ENCODE measurements around the gene CACNA1F.

Gene CACNA1F

DNA sequence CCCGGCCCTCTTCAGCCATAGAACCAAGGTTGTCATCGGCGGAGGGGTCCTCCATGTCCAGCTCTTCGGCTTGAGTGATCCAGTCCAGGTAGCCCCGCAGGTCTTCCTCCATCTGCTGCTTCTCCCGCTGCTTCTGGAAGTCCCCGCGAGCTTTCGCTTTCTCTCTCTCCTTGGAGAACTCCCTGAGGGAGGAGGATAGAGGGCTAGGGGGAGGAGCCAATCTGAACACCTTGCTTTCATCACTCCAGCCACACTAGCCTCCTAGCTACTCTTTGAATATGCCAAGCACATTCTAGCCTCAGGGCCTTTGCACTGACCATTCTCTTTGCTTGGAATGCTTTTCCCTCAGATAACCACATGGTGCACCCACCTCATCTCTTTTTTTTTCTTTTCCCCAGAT, 6.2 kb downstream of the CACNA1F start:
- no peaks in the 10 kb centered on the region for H3K9me3 ChIP-seq (ENCODE audit: insufficient read depth, low read length)
- no peak for TF ChIP-seq EZH2phosphoT487 (conservative IDR thresholded peaks at IDR 0.05; ENCODE audit: low read length)
- TF ChIP-seq, protein P1, sequence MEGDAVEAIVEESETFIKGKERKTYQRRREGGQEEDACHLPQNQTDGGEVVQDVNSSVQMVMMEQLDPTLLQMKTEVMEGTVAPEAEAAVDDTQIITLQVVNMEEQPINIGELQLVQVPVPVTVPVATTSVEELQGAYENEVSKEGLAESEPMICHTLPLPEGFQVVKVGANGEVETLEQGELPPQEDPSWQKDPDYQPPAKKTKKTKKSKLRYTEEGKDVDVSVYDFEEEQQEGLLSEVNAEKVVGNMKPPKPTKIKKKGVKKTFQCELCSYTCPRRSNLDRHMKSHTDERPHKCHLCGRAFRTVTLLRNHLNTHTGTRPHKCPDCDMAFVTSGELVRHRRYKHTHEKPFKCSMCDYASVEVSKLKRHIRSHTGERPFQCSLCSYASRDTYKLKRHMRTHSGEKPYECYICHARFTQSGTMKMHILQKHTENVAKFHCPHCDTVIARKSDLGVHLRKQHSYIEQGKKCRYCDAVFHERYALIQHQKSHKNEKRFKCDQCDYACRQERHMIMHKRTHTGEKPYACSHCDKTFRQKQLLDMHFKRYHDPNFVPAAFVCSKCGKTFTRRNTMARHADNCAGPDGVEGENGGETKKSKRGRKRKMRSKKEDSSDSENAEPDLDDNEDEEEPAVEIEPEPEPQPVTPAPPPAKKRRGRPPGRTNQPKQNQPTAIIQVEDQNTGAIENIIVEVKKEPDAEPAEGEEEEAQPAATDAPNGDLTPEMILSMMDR (IDR thresholded peaks at IDR 0.05; ENCODE audit: insufficient read depth, low read length, poor library complexity, severe bottlenecking) = no peak
- H3F3A ChIP-seq (ENCODE audit: insufficient read depth) = no peaks in the 10 kb centered on the region
- no peak overlapping the region for H3K9ac ChIP-seq (ENCODE audit: low read length)
- H2AFZ ChIP-seq (ENCODE audit: low read depth, low read length, severe bottlenecking) = no peak overlapping the region
- H3K4me2 ChIP-seq (ENCODE audit: low read depth, low read length, poor library complexity, severe bottlenecking) = no peak overlapping the region
- no peaks in the 10 kb centered on the region for H3K79me2 ChIP-seq (ENCODE audit: insufficient read depth, low read length)
- no peaks in the 10 kb centered on the region for H3K9me2 ChIP-seq (replicated peaks; ENCODE audit: insufficient read depth, low read length)
- no peaks in the 10 kb centered on the region for H3K36me3 ChIP-seq (ENCODE audit: low read length)
- no peaks in the 10 kb centered on the region for H4K20me1 ChIP-seq (ENCODE audit: low read depth, low read length)
- no peak overlapping the region for H3K27ac ChIP-seq (ENCODE audit: low read depth, low read length)
- H3K4me3 ChIP-seq (ENCODE audit: insufficient read depth, low read length, poor library complexity, severe bottlenecking) = no peak overlapping the region
- no peaks in the 10 kb centered on the region for H3K27me3 ChIP-seq (ENCODE audit: low read length)

GRCh38 chrX:49225858-49226257, 7.3 kb downstream of the CACNA1F start:
- H3K27me3 ChIP-seq (ENCODE audit: low read length) = no peaks in the 10 kb centered on the region

DNA sequence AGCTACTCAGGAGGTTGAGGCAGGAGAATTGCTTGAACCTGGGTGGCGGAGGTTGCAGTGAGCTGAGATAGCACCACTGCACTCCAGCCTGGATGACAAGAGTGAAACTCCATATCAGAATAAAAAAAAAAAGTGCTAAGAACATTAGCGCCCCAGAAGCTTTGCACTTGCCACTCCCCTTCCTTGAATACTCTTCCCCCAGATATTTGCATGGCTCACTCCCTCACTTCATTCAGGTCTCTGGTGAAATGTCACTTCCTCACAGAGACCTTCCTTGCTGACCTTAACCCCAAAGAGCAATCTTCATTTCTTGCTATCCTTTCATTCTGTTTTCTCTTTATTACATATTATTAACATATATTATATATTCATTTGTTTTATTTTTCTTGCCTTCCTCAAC, 11.3 kb downstream of the CACNA1F start:
- Histone ChIP-seq H3K9me2 (replicated peaks; ENCODE audit: insufficient read depth, low read length) (no peaks in the 10 kb centered on the region), H3F3A (ENCODE audit: insufficient read depth) (no peaks in the 10 kb centered on the region), H3K36me3 (ENCODE audit: low read length) (no peaks in the 10 kb centered on the region), H4K20me1 (ENCODE audit: low read depth, low read length) (no peaks in the 10 kb centered on the region), H3K4me3 (ENCODE audit: insufficient read depth, low read length, poor library complexity, severe bottlenecking) (no peak overlapping the region), H3K27me3 (ENCODE audit: low read length) (no peaks in the 10 kb centered on the region), H3K9ac (ENCODE audit: low read length) (no peak overlapping the region), H3K27ac (ENCODE audit: low read depth, low read length) (no peak overlapping the region), H3K79me2 (ENCODE audit: insufficient read depth, low read length) (no peaks in the 10 kb centered on the region), H3K9me3 (ENCODE audit: insufficient read depth, low read length) (no peaks in the 10 kb centered on the region), H2AFZ (ENCODE audit: low read depth, low read length, severe bottlenecking) (no peak overlapping the region), H3K4me2 (ENCODE audit: low read depth, low read length, poor library complexity, severe bottlenecking) (no peak overlapping the region)
- TF ChIP-seq, protein P1 (IDR thresholded peaks at IDR 0.05; ENCODE audit: insufficient read depth, low read length, poor library complexity, severe bottlenecking) = no peak
- TF ChIP-seq EZH2phosphoT487 (conservative IDR thresholded peaks at IDR 0.05; ENCODE audit: low read length) = no peak

More at GRCh38 chrX:49225858-49226257, 7.3 kb downstream of the CACNA1F start:
- TF ChIP-seq EZH2phosphoT487 (conservative IDR thresholded peaks at IDR 0.05; ENCODE audit: low read length) = no peak
- TF ChIP-seq, protein P1 (IDR thresholded peaks at IDR 0.05; ENCODE audit: insufficient read depth, low read length, poor library complexity, severe bottlenecking) = no peak
- H3K79me2 ChIP-seq (ENCODE audit: insufficient read depth, low read length) = no peaks in the 10 kb centered on the region
- H3K27ac ChIP-seq (ENCODE audit: low read depth, low read length) = no peak overlapping the region
- H3K4me3 ChIP-seq (ENCODE audit: insufficient read depth, low read length, poor library complexity, severe bottlenecking) = no peak overlapping the region
- no peak overlapping the region for H3K4me2 ChIP-seq (ENCODE audit: low read depth, low read length, poor library complexity, severe bottlenecking)
- H3K9me2 ChIP-seq (replicated peaks; ENCODE audit: insufficient read depth, low read length) = no peaks in the 10 kb centered on the region
- H2AFZ ChIP-seq (ENCODE audit: low read depth, low read length, severe bottlenecking) = no peak overlapping the region
- H3F3A ChIP-seq (ENCODE audit: insufficient read depth) = no peaks in the 10 kb centered on the region
- no peaks in the 10 kb centered on the region for H3K36me3 ChIP-seq (ENCODE audit: low read length)
- no peaks in the 10 kb centered on the region for H4K20me1 ChIP-seq (ENCODE audit: low read depth, low read length)
- no peaks in the 10 kb centered on the region for H3K9me3 ChIP-seq (ENCODE audit: insufficient read depth, low read length)
- no peak overlapping the region for H3K9ac ChIP-seq (ENCODE audit: low read length)

Measured in SU-DHL-6 (cell line).